SJSA1 (cell line): Measurements from ENCODE around the gene STK36. TPM values are rescaled to one million over a fixed set of nuclear protein-coding genes. Genes with fewer than 3 reads are reported as not detected.
A peak's percentile ranks its signal among the peaks of the same experiment; 100 is the strongest.

ENCODE experiments used
- DNase-seq, 2 experiments: peaks; one replicate each; pipeline ENCODE4 v3.0.0-alpha.2; 2015 to 2020; ENCODE audit warnings: low spot score in 2 of 2, low read depth in 1 of 2
- H3K27ac ChIP-seq: fragments of 250-450 bp; sonication (Bioruptor Pico); 2 replicates; pipeline ENCODE4 v1.5.1; 2020; ENCODE audit warnings: mild to moderate bottlenecking, moderate library complexity
- H3K27me3 ChIP-seq: fragments of 250-450 bp; sonication (Bioruptor Pico); replicated peaks from 2 replicates; pipeline ENCODE4 v1.5.1; 2020; ENCODE audit warnings: mild to moderate bottlenecking, moderate library complexity
- H3K36me3 ChIP-seq: fragments of 250-450 bp; sonication (Bioruptor Pico); 2 replicates; pipeline ENCODE4 v1.5.1; 2020; ENCODE audit warnings: mild to moderate bottlenecking
- H3K4me1 ChIP-seq: fragments of 250-450 bp; sonication (Bioruptor Pico); replicated peaks from 2 replicates; pipeline ENCODE4 v1.6.1; 2021; ENCODE audit warnings: mild to moderate bottlenecking
- H3K4me3 ChIP-seq: fragments of 250-450 bp; sonication (Bioruptor Pico); 2 replicates; pipeline ENCODE4 v1.5.1; 2020; ENCODE audit warnings: mild to moderate bottlenecking
- H3K9me3 ChIP-seq: fragments of 250-450 bp; sonication (Bioruptor Pico); replicated peaks from 2 replicates; pipeline ENCODE4 v1.5.1; 2020; ENCODE audit warnings: mild to moderate bottlenecking
- total RNA-seq: library from RNA; depleted of rRNA; stranded (reverse); fragments of >200 nt; shearing (Covaris generic); gene quantifications from 2 replicates; pipeline ENCODE4 v1.2.3, GENCODE V29; 2014

Gene STK36
- total RNA-seq, 1 experiment from 2014 or later: 8.5 TPM

GRCh38 chr2:218648088-218648786 is 23.6 kb upstream of the STK36 start:
- DNase-seq: peak; percentile 42 to 63

DNA sequence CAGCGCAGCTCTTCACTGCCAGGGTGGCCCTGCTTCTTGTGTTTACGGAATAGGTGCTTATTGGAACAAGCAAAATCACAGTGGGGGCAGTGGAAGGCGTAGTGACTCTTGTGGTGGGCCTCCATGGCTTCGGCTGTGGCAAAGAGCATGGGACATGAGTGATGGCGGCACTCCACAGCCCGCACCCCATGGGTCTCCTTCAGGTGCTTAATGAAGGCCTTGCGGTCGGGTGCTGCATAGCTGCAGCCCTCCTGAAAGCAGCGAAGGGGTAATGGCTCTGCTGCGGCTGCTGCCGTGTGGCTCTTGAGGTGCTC is 23.1 kb upstream of the STK36 start:
- H3K4me1 ChIP-seq: no peaks in the 10 kb centered on the region
- H3K27ac ChIP-seq: no peak overlapping the region
- H3K27me3 ChIP-seq: no peaks in the 10 kb centered on the region
- DNase-seq: no peak
- H3K4me3 ChIP-seq: no peak overlapping the region
- no peaks in the 10 kb centered on the region for H3K9me3 ChIP-seq
- H3K36me3 ChIP-seq: peaks cover 95% of the 10 kb centered on the region

More at GRCh38 chr2:218648088-218648786, 23.6 kb upstream of the STK36 start:
- no peak overlapping the region for H3K27ac ChIP-seq
- no peaks in the 10 kb centered on the region for H3K9me3 ChIP-seq
- H3K4me1 ChIP-seq: no peaks in the 10 kb centered on the region
- H3K27me3 ChIP-seq: no peaks in the 10 kb centered on the region
- no peak overlapping the region for H3K4me3 ChIP-seq
- H3K36me3 ChIP-seq: peaks cover 94% of the 10 kb centered on the region

- Histone ChIP-seq H3K27ac (no peak overlapping the region), H3K4me1 (peaks cover 4% of the 10 kb centered on the region), H3K27me3 (no peaks in the 10 kb centered on the region), H3K9me3 (no peaks in the 10 kb centered on the region), H3K4me3 (no peak overlapping the region), H3K36me3 (peaks cover 74% of the 10 kb centered on the region)
- DNase-seq: no peak
Observed at GRCh38 chr2:218655751-218656150, 16.1 kb upstream of the STK36 start.

DNA sequence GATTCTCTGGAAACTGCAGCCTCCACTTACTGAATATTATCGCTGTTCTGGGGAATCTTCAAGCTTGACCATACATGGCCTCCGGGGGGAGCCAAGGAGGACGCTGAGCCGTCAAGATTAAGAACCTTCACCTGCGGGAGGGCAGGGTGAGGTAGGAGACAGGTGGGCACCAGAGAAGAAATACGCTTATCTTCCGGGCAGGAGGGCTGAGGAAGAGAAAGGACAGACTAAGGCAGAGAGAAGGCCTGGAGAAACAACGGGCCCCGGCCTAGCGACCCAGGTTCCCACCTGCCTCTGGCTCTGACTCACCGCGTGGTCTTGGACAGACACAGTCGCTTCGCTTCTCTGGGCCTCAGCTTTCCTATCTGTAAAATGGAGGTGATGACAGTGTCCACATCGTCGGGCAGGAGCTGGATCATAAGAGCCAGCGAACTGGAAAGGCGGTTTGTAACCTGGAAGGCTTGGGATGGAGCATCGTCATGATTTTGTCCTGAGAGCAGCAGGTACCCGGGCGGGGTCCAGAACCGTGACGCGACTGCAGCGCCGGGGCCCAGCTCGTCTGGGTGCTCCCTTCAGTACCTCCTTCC is 13.1 kb upstream of the STK36 start:
- peak in 1 of 2 experiments; percentile 42 for DNase-seq
- no peaks in the 10 kb centered on the region for H3K27me3 ChIP-seq
- H3K9me3 ChIP-seq: no peaks in the 10 kb centered on the region
- peaks cover 77% of the 10 kb centered on the region for H3K36me3 ChIP-seq
- H3K4me3 ChIP-seq: peak overlapping the region; percentile 68
- peak overlapping the region; percentile 35; the same call in 1 of the 2 replicates for H3K27ac ChIP-seq
- H3K4me1 ChIP-seq: peaks cover 4% of the 10 kb centered on the region

DNA sequence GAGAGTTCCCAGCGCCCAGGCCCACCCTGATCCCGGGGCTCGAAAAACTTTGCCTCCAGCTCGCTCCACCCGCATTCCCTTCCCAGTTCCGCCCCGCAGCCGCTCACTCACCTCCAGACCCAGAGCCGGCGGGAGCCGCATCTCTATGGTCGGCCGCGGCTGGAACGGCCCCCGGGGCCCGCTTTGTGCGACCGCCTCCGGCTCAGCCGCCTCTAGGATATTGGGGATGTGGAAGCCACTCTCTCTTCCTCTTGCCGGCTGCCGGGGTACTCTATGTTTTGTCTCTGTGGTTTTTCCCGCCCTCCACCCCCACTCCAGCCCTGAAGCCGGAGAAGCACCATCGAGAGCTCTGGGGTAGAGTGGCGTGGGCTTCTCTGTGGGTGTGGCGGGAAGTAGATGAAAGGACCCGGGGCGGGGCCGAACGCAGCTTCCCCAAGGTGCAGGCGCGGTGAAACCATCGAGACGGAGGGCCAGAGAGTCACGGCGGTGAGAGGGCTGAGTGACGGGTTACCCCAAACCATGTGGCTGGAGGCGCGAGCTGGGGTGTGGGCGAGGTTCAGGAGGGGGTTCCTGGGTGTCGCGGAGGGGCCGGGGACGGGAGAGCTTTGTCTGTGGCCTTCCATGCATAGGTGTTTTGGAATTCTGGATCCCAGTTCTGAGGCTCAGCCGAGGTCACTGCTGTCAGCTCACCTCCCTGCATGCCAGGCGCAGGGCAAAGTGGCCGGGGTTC is 12.5 kb upstream of the STK36 start, which contains the start of the genes BCS1L and ZNF142:
BCS1L (plus strand) TSS at position 426 of the 730 bp plus-strand sequence. CDS start 1,305 bp downstream, outside the sequence.
ZNF142 (minus strand) TSS at position 366 of the 730 bp plus-strand sequence. CDS start 3,194 bp downstream, outside the sequence.
- Histone ChIP-seq H3K9me3 (no peaks in the 10 kb centered on the region), H3K4me1 (peaks cover 4% of the 10 kb centered on the region), H3K27me3 (no peaks in the 10 kb centered on the region), H3K27ac (peak within 1 kb of the TSS; percentile 35), H3K36me3 (peaks cover 77% of the 10 kb centered on the region), H3K4me3 (peak within 1 kb of the TSS; percentile 68)
- peak; percentile 85 to 92 for DNase-seq

DNA sequence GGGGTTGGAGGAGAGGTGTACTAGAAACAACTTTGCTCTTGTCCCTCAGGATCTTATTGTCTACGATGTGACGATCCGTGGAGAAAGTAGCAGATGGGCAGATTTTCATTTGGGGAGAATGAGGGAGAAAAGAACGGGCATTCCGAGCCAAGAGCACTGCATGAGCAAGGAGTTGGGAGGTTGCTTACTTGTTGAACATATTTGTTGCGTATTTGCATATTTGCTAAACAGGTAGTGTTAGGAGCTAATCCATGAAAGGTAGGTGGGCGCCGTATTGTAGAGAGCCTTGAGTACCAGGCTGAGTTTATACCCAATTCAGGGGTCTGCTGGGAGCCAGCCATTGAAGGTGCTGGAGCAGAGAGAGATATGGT is 11.9 kb upstream of the STK36 start:
- Histone ChIP-seq H3K27ac (no peak overlapping the region), H3K36me3 (peaks cover 77% of the 10 kb centered on the region), H3K4me3 (peak overlapping the region; percentile 68), H3K9me3 (no peaks in the 10 kb centered on the region), H3K4me1 (peaks cover 4% of the 10 kb centered on the region), H3K27me3 (no peaks in the 10 kb centered on the region)
- DNase-seq: no peak

DNA sequence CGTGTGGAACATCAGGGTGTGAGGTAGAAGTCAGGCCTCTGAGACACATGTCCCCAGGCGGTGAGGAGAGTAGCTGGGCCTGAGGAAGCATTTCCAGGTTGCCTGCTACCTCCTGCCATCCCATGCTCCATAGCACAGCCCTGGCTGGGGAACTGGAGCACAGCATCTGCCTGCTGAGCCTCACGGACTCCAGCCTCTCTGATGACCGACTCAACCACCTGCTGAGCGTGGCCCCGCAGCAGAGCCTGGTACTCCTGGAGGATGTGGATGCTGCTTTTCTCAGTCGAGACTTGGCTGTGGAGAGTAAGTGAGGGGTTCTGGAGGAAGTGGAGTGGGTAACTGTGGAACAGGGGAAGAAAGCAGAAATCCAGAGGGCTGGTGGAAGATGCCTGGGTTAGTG is 9.5 kb upstream of the STK36 start:
- Histone ChIP-seq H3K27me3 (no peaks in the 10 kb centered on the region), H3K4me1 (peaks cover 4% of the 10 kb centered on the region), H3K27ac (no peak overlapping the region), H3K36me3 (peaks cover 79% of the 10 kb centered on the region), H3K4me3 (no peak overlapping the region), H3K9me3 (no peaks in the 10 kb centered on the region)
- DNase-seq: no peak

DNA sequence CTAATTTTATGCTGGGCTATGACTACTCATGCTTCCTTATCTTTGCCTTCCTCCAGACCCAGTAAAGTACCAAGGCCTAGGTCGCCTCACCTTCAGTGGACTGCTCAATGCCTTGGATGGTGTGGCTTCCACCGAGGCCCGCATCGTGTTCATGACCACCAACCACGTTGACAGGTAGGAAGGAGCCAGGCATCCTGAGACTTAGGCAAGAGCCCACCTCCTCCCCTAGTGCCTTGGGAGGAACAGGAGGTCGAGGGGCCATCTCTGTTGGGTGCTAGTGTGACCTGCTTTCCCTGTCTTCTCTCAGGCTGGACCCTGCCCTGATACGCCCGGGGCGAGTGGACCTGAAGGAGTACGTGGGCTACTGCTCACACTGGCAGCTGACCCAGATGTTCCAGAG is 9.1 kb upstream of the STK36 start:
- Histone ChIP-seq H3K36me3 (peaks cover 79% of the 10 kb centered on the region), H3K27ac (no peak overlapping the region), H3K9me3 (no peaks in the 10 kb centered on the region), H3K27me3 (no peaks in the 10 kb centered on the region), H3K4me3 (no peak overlapping the region), H3K4me1 (peaks cover 4% of the 10 kb centered on the region)
- DNase-seq: no peak

- Histone ChIP-seq H3K27me3 (no peaks in the 10 kb centered on the region), H3K4me3 (no peak overlapping the region), H3K27ac (no peak overlapping the region), H3K4me1 (peaks cover 4% of the 10 kb centered on the region), H3K36me3 (peaks cover 83% of the 10 kb centered on the region), H3K9me3 (no peaks in the 10 kb centered on the region)
- no peak for DNase-seq
Observed at GRCh38 chr2:218663901-218664300, 8.0 kb upstream of the STK36 start.

DNA sequence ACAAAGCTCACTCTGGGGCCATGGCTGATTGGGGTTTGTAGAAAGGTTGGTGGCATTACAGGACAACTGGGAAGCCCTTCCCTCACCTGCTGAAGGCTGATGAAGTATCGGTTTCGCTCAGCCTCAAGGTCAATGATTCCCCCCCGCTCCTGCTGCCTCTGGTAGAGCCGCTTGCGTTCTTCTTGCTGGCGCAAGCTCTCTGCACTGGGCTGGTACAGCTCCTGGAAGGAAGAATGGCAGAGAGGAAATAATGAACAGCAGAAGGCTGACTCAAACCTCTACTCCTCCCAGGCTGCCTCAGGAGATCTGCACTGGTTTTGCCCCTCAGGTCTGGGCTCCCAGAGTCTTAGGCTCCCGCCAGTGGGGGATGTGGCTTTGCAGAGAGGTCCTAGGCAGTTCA is 7.2 kb upstream of the STK36 start:
- peaks cover 87% of the 10 kb centered on the region for H3K36me3 ChIP-seq
- H3K27ac ChIP-seq: no peak overlapping the region
- no peaks in the 10 kb centered on the region for H3K27me3 ChIP-seq
- peaks cover 7% of the 10 kb centered on the region for H3K4me1 ChIP-seq
- no peak for DNase-seq
- no peaks in the 10 kb centered on the region for H3K9me3 ChIP-seq
- H3K4me3 ChIP-seq: no peak overlapping the region

- H3K9me3 ChIP-seq: no peaks in the 10 kb centered on the region
- peaks cover 33% of the 10 kb centered on the region for H3K36me3 ChIP-seq
- peak overlapping the region; percentile 55 for H3K27ac ChIP-seq
- no peak for DNase-seq
- H3K4me1 ChIP-seq: peaks cover 12% of the 10 kb centered on the region
- no peaks in the 10 kb centered on the region for H3K27me3 ChIP-seq
- H3K4me3 ChIP-seq: peak overlapping the region; percentile 66
Observed at GRCh38 chr2:218671097-218671653, 711 bp upstream of the STK36 start.

GRCh38 chr2:218679119-218679518 is 7.2 kb downstream of the STK36 start:
- H3K27me3 ChIP-seq: no peaks in the 10 kb centered on the region
- no peak for DNase-seq
- no peak overlapping the region for H3K4me3 ChIP-seq
- no peaks in the 10 kb centered on the region for H3K4me1 ChIP-seq
- no peaks in the 10 kb centered on the region; the same call in 1 of the 2 replicates for H3K36me3 ChIP-seq
- H3K27ac ChIP-seq: no peak overlapping the region
- H3K9me3 ChIP-seq: no peaks in the 10 kb centered on the region

DNA sequence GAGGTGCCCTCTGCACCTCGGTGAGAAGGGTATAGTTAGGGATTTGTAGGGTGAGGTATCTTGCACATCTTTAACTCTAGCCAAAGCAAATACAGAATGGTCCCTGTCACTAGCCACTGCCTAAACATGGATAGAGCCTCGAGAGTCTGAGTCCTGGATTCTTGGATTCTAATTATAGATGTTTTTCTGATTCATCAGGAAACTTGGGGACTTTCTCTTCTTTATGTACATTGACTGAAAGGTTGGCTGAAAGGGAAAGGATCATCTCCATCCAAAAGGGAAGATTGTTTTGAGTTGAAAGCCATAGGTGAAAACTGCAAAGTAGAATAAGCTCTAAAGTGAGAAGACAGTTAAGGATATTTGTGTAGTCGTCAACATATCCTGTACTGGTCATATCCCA is 8.2 kb downstream of the STK36 start:
- no peaks in the 10 kb centered on the region for H3K4me1 ChIP-seq
- H3K9me3 ChIP-seq: no peaks in the 10 kb centered on the region
- no peak overlapping the region for H3K27ac ChIP-seq
- no peak overlapping the region for H3K4me3 ChIP-seq
- no peaks in the 10 kb centered on the region for H3K27me3 ChIP-seq
- no peak for DNase-seq
- no peaks in the 10 kb centered on the region; the same call in 1 of the 2 replicates for H3K36me3 ChIP-seq
